H1 (cell line): ENCODE data around the gene WNT9A. TPM values are rescaled to one million over a fixed set of nuclear protein-coding genes. Genes with fewer than 3 reads are reported as not detected.

Experiments used
- CTCF ChIA-PET: fragments of 300-600 bp; sonication (Branson Sonifier 250); formaldehyde crosslinking; loops from one replicate; lab custom pipeline; 2021; ENCODE audit not compliant: partially characterized antibody; lab: Charles Lee
- POLR2A ChIA-PET: fragments of 300-600 bp; sonication (Branson Sonifier 250); formaldehyde crosslinking; loops from one replicate; lab custom pipeline; 2021; ENCODE audit warnings: inconsistent platforms; ENCODE audit not compliant: partially characterized antibody; lab: Charles Lee
- DNase-seq, 2 experiments: peaks; one replicate each; pipeline versions ENCODE4 v3.0.0 to v3.0.0-alpha.2; 2010 to 2022; ENCODE audit warnings: low spot score in 2 of 2, low read depth in 1 of 2, mixed read lengths in 1 of 2
- FAIRE-seq: peaks from 2 replicates; lab custom pipeline; 2011; peaks lifted over from hg19 to GRCh38; lab: Jason Lieb, UNC
- H2AFZ ChIP-seq: 2 replicates; pipeline ENCODE4 v1.8.1; 2012; ENCODE audit warnings: low read length, inconsistent platforms
- H2AK5ac ChIP-seq: 2 replicates; pipeline ENCODE4 v1.6.1; 2013; ENCODE audit warnings: low read depth, low read length
- H2BK120ac ChIP-seq: replicated peaks from 2 replicates; pipeline ENCODE3; 2013; ENCODE audit warnings: low read depth, low read length, inconsistent platforms
- H2BK12ac ChIP-seq: 2 replicates; pipeline ENCODE4 v1.6.1; 2013; ENCODE audit warnings: low read depth, low read length
- H2BK15ac ChIP-seq: 2 replicates; pipeline ENCODE4 v1.6.1; 2013; ENCODE audit warnings: low read length
- H2BK20ac ChIP-seq: 2 replicates; pipeline ENCODE4 v1.6.1; 2013; ENCODE audit warnings: low read length
- H2BK5ac ChIP-seq: 2 replicates; pipeline ENCODE4 v1.6.1; 2013; ENCODE audit warnings: low read depth, low read length
- H3K14ac ChIP-seq: 2 replicates; pipeline ENCODE4 v1.6.1; 2013; ENCODE audit warnings: inconsistent platforms; ENCODE audit not compliant: insufficient read length
- H3K18ac ChIP-seq: 2 replicates; pipeline ENCODE4 v1.6.1; 2013; ENCODE audit warnings: low read length; ENCODE audit errors: extremely low read depth
- H3K23ac ChIP-seq: 2 replicates; pipeline ENCODE4 v1.6.1; 2013; ENCODE audit warnings: inconsistent platforms; ENCODE audit not compliant: insufficient read length
- H3K23me2 ChIP-seq: 2 replicates; pipeline ENCODE4 v1.6.1; 2013; ENCODE audit warnings: low read depth, low read length
- H3K27ac ChIP-seq: 2 replicates; pipeline ENCODE4 v1.6.1; 2011; ENCODE audit warnings: low read depth, low read length, inconsistent platforms
- H3K27me3 ChIP-seq, 4 experiments: replicated peaks in 1 of 4; 1 replicate in 1 of 4; 2 replicates in 3 of 4; pipeline versions ENCODE4 v1.6.1 to v1.8.1; 2011 to 2013; ENCODE audit warnings: low read length in 3 of 4, mild to moderate bottlenecking in 3 of 4, inconsistent platforms in 2 of 4, mixed read lengths in 2 of 4, moderate library complexity in 1 of 4; ENCODE audit not compliant: control insufficient read depth in 3 of 4, insufficient read depth in 3 of 4; ENCODE audit errors: extremely low read depth in 1 of 4
- H3K36me3 ChIP-seq, 4 experiments: 2 replicates each; pipeline versions ENCODE4 v1.6.1 to v1.8.1; 2011 to 2013; ENCODE audit warnings: mild to moderate bottlenecking in 4 of 4, low read length in 3 of 4, moderate library complexity in 2 of 4, control low read depth in 1 of 4, inconsistent platforms in 1 of 4; ENCODE audit not compliant: insufficient read depth in 4 of 4, control insufficient read depth in 2 of 4
- H3K4ac ChIP-seq: replicated peaks from 2 replicates; pipeline ENCODE3; 2013; ENCODE audit warnings: low read length, low read depth, mixed read lengths, inconsistent platforms; ENCODE audit not compliant: insufficient read length
- H3K4me1 ChIP-seq, 4 experiments: replicated peaks in 1 of 4; 1 replicate in 1 of 4; 2 replicates in 3 of 4; pipeline versions ENCODE4 v1.6.1 to v1.8.1; 2011 to 2013; ENCODE audit warnings: low read length in 3 of 4, inconsistent platforms in 2 of 4, mixed read lengths in 1 of 4; ENCODE audit not compliant: insufficient read depth in 4 of 4, control insufficient read depth in 3 of 4
- H3K4me2 ChIP-seq, 2 experiments: 2 replicates each; pipeline versions ENCODE4 v1.6.1 to v1.8.1; 2011 to 2013; ENCODE audit warnings: low read depth in 2 of 2, low read length in 2 of 2, control low read depth in 1 of 2, inconsistent platforms in 1 of 2, mild to moderate bottlenecking in 1 of 2; ENCODE audit not compliant: insufficient read depth in 1 of 2
- H3K4me3 ChIP-seq, 4 experiments: fragments of 200-600, 300-600 bp in 1 of 4; sonication (generic), shearing (Covaris generic), sonication (Bioruptor Twin) in 1 of 4; 2 replicates each; pipeline versions ENCODE4 v1.5.1 to v1.8.1; 2011 to 2016; ENCODE audit warnings: low read length in 4 of 4, low read depth in 3 of 4, control low read depth in 2 of 4, inconsistent platforms in 2 of 4, mild to moderate bottlenecking in 2 of 4, mixed read lengths in 1 of 4, moderate library complexity in 1 of 4; ENCODE audit not compliant: insufficient read depth in 2 of 4; ENCODE audit errors: extremely low read depth in 1 of 4
- H3K56ac ChIP-seq: replicated peaks from 2 replicates; pipeline ENCODE3; 2013; ENCODE audit warnings: low read depth, mild to moderate bottlenecking, mixed read lengths, low read length, inconsistent platforms; ENCODE audit not compliant: insufficient read length
- H3K79me1 ChIP-seq: 2 replicates; pipeline ENCODE4 v1.6.1; 2013; ENCODE audit warnings: low read depth, low read length, control low read depth
- H3K79me2 ChIP-seq, 2 experiments: 2 replicates each; pipeline versions ENCODE4 v1.6.1 to v1.8.1; 2012 to 2013; ENCODE audit warnings: low read length in 2 of 2, mild to moderate bottlenecking in 2 of 2, inconsistent platforms in 1 of 2; ENCODE audit not compliant: insufficient read depth in 2 of 2, control insufficient read depth in 1 of 2
- H3K9ac ChIP-seq, 4 experiments: replicated peaks in 1 of 4; 1 replicate in 1 of 4; 2 replicates in 3 of 4; pipeline versions ENCODE4 v1.6.1 to v1.8.1; 2011 to 2013; ENCODE audit warnings: low read depth in 3 of 4, low read length in 3 of 4, control low read depth in 2 of 4, mild to moderate bottlenecking in 2 of 4, moderate library complexity in 2 of 4, inconsistent platforms in 1 of 4; ENCODE audit errors: extremely low read depth in 1 of 4
- H3K9me3 ChIP-seq, 2 experiments: 2 replicates each; pipeline versions ENCODE4 v1.6.1 to v1.8.1; 2012 to 2013; ENCODE audit warnings: mild to moderate bottlenecking in 2 of 2, moderate library complexity in 2 of 2, control low read depth in 1 of 2, inconsistent platforms in 1 of 2, low read depth in 1 of 2, low read length in 1 of 2, mixed read lengths in 1 of 2; ENCODE audit not compliant: insufficient read depth in 2 of 2
- H4K20me1 ChIP-seq, 2 experiments: replicated peaks in 1 of 2; 2 replicates each; pipeline versions ENCODE3 to v1.8.1; 2011 to 2013; ENCODE audit warnings: inconsistent platforms in 2 of 2, low read length in 2 of 2, mild to moderate bottlenecking in 1 of 2; ENCODE audit not compliant: insufficient read depth in 2 of 2, control insufficient read depth in 1 of 2
- H4K5ac ChIP-seq: 2 replicates; pipeline ENCODE4 v1.6.1; 2013; ENCODE audit warnings: low read length, low read depth, mixed read lengths, inconsistent platforms; ENCODE audit not compliant: insufficient read length
- H4K8ac ChIP-seq: 2 replicates; pipeline ENCODE4 v1.8.0; 2013; ENCODE audit warnings: mild to moderate bottlenecking, moderate library complexity, low read length, inconsistent platforms; ENCODE audit not compliant: insufficient read depth; ENCODE audit errors: extremely low read depth
- H4K91ac ChIP-seq: replicated peaks from 2 replicates; pipeline ENCODE3; 2013; ENCODE audit warnings: low read length, mixed read lengths, inconsistent platforms; ENCODE audit not compliant: insufficient read length
- CREB1 ChIP-seq: IDR thresholded peaks from 2 replicates; pipeline ENCODE4 v1.6.1; 2012; ENCODE audit warnings: inconsistent platforms
- GTF2F1 ChIP-seq: IDR thresholded peaks from 2 replicates; pipeline ENCODE4 v1.6.1; 2012; ENCODE audit warnings: low read depth, low read length, improper control_type of control experiment, borderline replicate concordance
- JUN ChIP-seq: IDR thresholded peaks from 2 replicates; pipeline ENCODE4 v1.6.1; 2011; ENCODE audit warnings: low read depth, mild to moderate bottlenecking, improper control_type of control experiment, low read length
- PHF8 ChIP-seq: fragments of 200-600 bp; sonication (generic); conservative IDR thresholded peaks from 2 replicates; pipeline ENCODE4 v1.7.1; 2012; ENCODE audit warnings: low read depth, mild to moderate bottlenecking, inconsistent platforms, low read length, moderate library complexity
- POU5F1 ChIP-seq: IDR thresholded peaks from 2 replicates; pipeline ENCODE4 v1.6.1; 2011; ENCODE audit warnings: low read depth, mild to moderate bottlenecking, low read length, moderate library complexity
- RAD21 ChIP-seq, 2 experiments: IDR thresholded peaks in 1 of 2; conservative IDR thresholded peaks in 1 of 2; 2 replicates each; pipeline ENCODE4 v1.6.1; 2011; ENCODE audit warnings: low read depth in 2 of 2, low read length in 2 of 2, improper control_type of control experiment in 1 of 2, inconsistent platforms in 1 of 2, mild to moderate bottlenecking in 1 of 2, moderate library complexity in 1 of 2
- RFX5 ChIP-seq: IDR thresholded peaks from 2 replicates; pipeline ENCODE4 v1.6.1; 2011; ENCODE audit warnings: low read depth, low read length, improper control_type of control experiment, borderline replicate concordance
- SP4 ChIP-seq: IDR thresholded peaks from 2 replicates; pipeline ENCODE4 v1.6.1; 2012; ENCODE audit warnings: low read length, inconsistent platforms
- USF2 ChIP-seq: IDR thresholded peaks from 2 replicates; pipeline ENCODE4 v1.6.1; 2011; ENCODE audit warnings: low read length, improper control_type of control experiment
- WGBS, 2 experiments: shearing (Covaris generic) in 1 of 2; methylation state at CpG; one replicate each; pipeline versions ENCODE4 v1.1.6 to v1.1.7; 2013 to 2015; ENCODE audit warnings: low lambda C conversion rate in 2 of 2, mixed read lengths in 2 of 2, inconsistent platforms in 1 of 2, low coverage in 1 of 2, missing lambda C conversion rate in 1 of 2; ENCODE audit not compliant: insufficient replicate concordance in 2 of 2, insufficient coverage in 1 of 2, insufficient read length in 1 of 2; ENCODE audit errors: extremely low coverage in 1 of 2, missing lambda C conversion rate in 1 of 2; 5-methylcytosine and 5-hydroxymethylcytosine counted together
- polyA plus RNA-seq, 7 experiments: library from polyadenylated mRNA; depleted of rRNA in 3 of 7; stranded (reverse) in 5 of 7; unstranded in 2 of 7; fragments of >200 nt in 5 of 7; fragments of 200-250 nt in 2 of 7; gene quantifications; 1 replicate in 5 of 7; 2 replicates in 1 of 7; 4 replicates in 1 of 7; pipeline versions ENCODE4 v1.2.1 to v1.2.3, GENCODE V29; 2011 to 2013; ENCODE audit warnings: missing spikeins in 2 of 7, mixed read lengths in 2 of 7
- total RNA-seq: library from RNA; stranded (reverse); fragmentation: NEBNext Ultra II Directional; extraction: Animal tissue kit (Norgen Biotek cat#: 25700); gene quantifications from 2 replicates; pipeline ENCODE4 v1.2.1, GENCODE V29; 2021

Gene WNT9A
- total and polyA plus RNA-seq, 2 of the 8 experiments (the other 6 are each of a cell fraction or from before 2014, with no cell fraction given), result 1.1 to 1.5 TPM

- 87% methylated on average over 5 of the region's 7 CpGs; no CpG with 5 or more reads in 1 of the 2 experiments for WGBS, 2 experiments
- H4K20me1 ChIP-seq, result peaks cover 0 to 11% of the 10 kb centered on the region in 2 experiments
- no peaks in the 10 kb centered on the region for H3K79me2 ChIP-seq
- TF ChIP-seq PHF8 (no peak), POU5F1 (no peak), SP4 (no peak), JUN (no peak), GTF2F1 (no peak), CREB1 (no peak), USF2 (no peak), RFX5 (no peak), RAD21 (IDR thresholded peaks at IDR 0.05 in 1 of 2, conservative IDR thresholded peaks at IDR 0.05 in 1 of 2; ENCODE audit: low read depth in 2 of 2, low read length in 2 of 2) (no peak)
Measured at GRCh38 chr1:227937838-227938145, 9.9 kb downstream of the WNT9A start.

More at GRCh38 chr1:227937838-227938145, 9.9 kb downstream of the WNT9A start:
- Histone ChIP-seq H2AFZ (no peak overlapping the region), H3K4me2 (no peak overlapping the region), H3K23me2 (peaks cover 3% of the 10 kb centered on the region; the same call in 1 of the 2 replicates), H2BK12ac (no peak overlapping the region), H3K4ac (no peak overlapping the region), H3K4me3 (no peak overlapping the region), H3K9ac (no peak overlapping the region), H3K36me3 (no peaks in the 10 kb centered on the region), H3K27me3 (no peaks in the 10 kb centered on the region), H3K27ac (no peak overlapping the region), H2BK120ac (no peak overlapping the region), H4K8ac (no peak overlapping the region), H3K9me3 (no peaks in the 10 kb centered on the region), H3K14ac (no peak overlapping the region), H3K56ac (no peak overlapping the region), H3K18ac (no peak overlapping the region), H3K23ac (no peak overlapping the region), H2AK5ac (no peak overlapping the region), H4K91ac (no peak overlapping the region), H2BK20ac (no peak overlapping the region), H3K4me1 (no peaks in the 10 kb centered on the region; a peak in 1 of 7 replicates), H4K5ac (no peak overlapping the region), H2BK5ac (no peak overlapping the region), H2BK15ac (no peak overlapping the region), H3K79me1 (0 out of 2 replicates have a peak, but pooled peaks cover 2% of the 10 kb centered on the region)
- DNase-seq (no peak), FAIRE-seq (no peak)
- CTCF ChIA-PET, result interaction anchor here (1.5 kb wide), 1 partner anchor 8 kb away, joined by 6 read pairs; no protein-coding TSS in a partner anchor
- POLR2A ChIA-PET, result no interaction called here
